Measurements from ENCODE around the gene FNTB. TPM values are rescaled to one million over a fixed set of nuclear protein-coding genes. Genes with fewer than 3 reads are reported as not detected.

FNTB gene
- total and polyA plus RNA-seq, 2 of the 8 experiments (the other 6 are each of a cell fraction or from before 2014, with no cell fraction given), result 16.0 to 20.7 TPM

DNA sequence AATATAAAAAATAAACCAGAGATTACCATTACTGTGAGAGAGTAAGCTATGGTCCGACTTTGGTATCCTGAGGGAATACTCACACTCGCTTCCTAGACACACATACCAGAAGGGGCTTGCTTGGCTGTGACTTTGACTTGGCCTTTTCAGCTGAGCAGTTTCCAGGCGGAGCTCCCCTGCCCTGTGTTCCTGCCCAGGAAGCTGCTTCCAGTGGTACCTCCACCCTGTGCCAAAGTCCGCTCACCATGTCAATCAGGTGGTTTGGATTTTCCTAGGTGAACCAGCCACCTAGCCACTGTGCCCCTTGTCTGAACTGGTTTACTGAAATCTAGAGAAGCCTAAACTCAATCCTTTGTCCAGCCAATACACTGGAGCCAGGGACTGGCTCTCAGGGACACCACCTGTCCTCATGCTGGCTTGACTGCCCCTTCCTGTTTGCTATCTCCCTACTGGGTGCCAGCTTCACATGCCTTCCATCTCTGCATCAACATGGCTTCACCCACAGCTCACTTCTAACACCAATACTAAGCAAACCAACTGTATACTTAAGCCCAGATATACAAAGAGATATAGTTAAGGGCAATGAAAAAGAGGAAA, 87.0 kb downstream of the FNTB start:
- Histone ChIP-seq H3K79me2 (ENCODE audit: control insufficient read depth in 1 of 2, insufficient read depth in 2 of 2, low read length in 2 of 2) (no peaks in the 10 kb centered on the region), H4K8ac (ENCODE audit: extremely low read depth, insufficient read depth, low read length) (no peak overlapping the region), H3K79me1 (ENCODE audit: low read depth, low read length) (peaks cover 6% of the 10 kb centered on the region; the same call in 1 of the 2 replicates), H2AK5ac (ENCODE audit: low read depth, low read length) (no peak overlapping the region), H2BK5ac (ENCODE audit: low read depth, low read length) (no peak overlapping the region), H3K4ac (replicated peaks; ENCODE audit: insufficient read length, low read depth, low read length) (no peak overlapping the region), H3K4me1 (replicated peaks in 1 of 4; ENCODE audit: control insufficient read depth in 3 of 4, insufficient read depth in 4 of 4, low read length in 3 of 4) (no peaks in the 10 kb centered on the region), H3K36me3 (ENCODE audit: control insufficient read depth in 2 of 4, insufficient read depth in 4 of 4, low read length in 3 of 4) (peaks cover 5 to 26% (median 17%) of the 10 kb centered on the region in 4 experiments; a peak in 7 of 8 replicates), H3K4me3 (ENCODE audit: extremely low read depth in 1 of 4, insufficient read depth in 2 of 4, low read depth in 3 of 4, low read length in 4 of 4) (no peak overlapping the region), H3K27me3 (replicated peaks in 1 of 4; ENCODE audit: control insufficient read depth in 3 of 4, extremely low read depth in 1 of 4, insufficient read depth in 3 of 4, low read length in 3 of 4) (no peaks in the 10 kb centered on the region), H2BK20ac (ENCODE audit: low read length) (no peak overlapping the region), H4K20me1 (replicated peaks in 1 of 2; ENCODE audit: control insufficient read depth in 1 of 2, insufficient read depth in 2 of 2, low read length in 2 of 2) (peaks cover 5 to 10% of the 10 kb centered on the region in 2 experiments), H3K9me3 (ENCODE audit: insufficient read depth in 2 of 2, low read depth in 1 of 2, low read length in 1 of 2) (no peaks in the 10 kb centered on the region), H3K18ac (ENCODE audit: extremely low read depth, low read length) (no peak overlapping the region), H4K5ac (ENCODE audit: insufficient read length, low read depth, low read length) (no peak overlapping the region), H3K9ac (replicated peaks in 1 of 4; ENCODE audit: extremely low read depth in 1 of 4, low read depth in 3 of 4, low read length in 3 of 4) (no peak overlapping the region), H3K56ac (replicated peaks; ENCODE audit: insufficient read length, low read depth, low read length) (no peak overlapping the region), H2BK15ac (ENCODE audit: low read length) (no peak overlapping the region), H2BK120ac (replicated peaks; ENCODE audit: low read depth, low read length) (no peak overlapping the region), H3K4me2 (ENCODE audit: insufficient read depth in 1 of 2, low read depth in 2 of 2, low read length in 2 of 2) (no peak overlapping the region), H3K23ac (ENCODE audit: insufficient read length) (no peak overlapping the region), H2AFZ (ENCODE audit: low read length) (no peak overlapping the region), H2BK12ac (ENCODE audit: low read depth, low read length) (no peak overlapping the region), H3K23me2 (ENCODE audit: low read depth, low read length) (no peaks in the 10 kb centered on the region), H4K91ac (replicated peaks; ENCODE audit: insufficient read length, low read length) (no peak overlapping the region), H3K14ac (ENCODE audit: insufficient read length) (no peak overlapping the region), H3K27ac (ENCODE audit: low read depth, low read length) (no peak overlapping the region)
- CTCF ChIA-PET (ENCODE audit: partially characterized antibody), result interaction anchor here (0.5 to 1.8 kb wide), 3 partner anchors 23 to 1286 kb away, joined by 3 to 4 read pairs (median 3); no protein-coding TSS in a partner anchor
- 96% methylated on average over 4 of the region's 4 CpGs; no CpG with 5 or more reads in 1 of the 2 experiments for WGBS, 2 experiments (ENCODE audit: extremely low coverage in 1 of 2, insufficient coverage in 1 of 2, insufficient read length in 1 of 2, insufficient replicate concordance in 2 of 2, low coverage in 1 of 2, low lambda C conversion rate in 2 of 2, missing lambda C conversion rate in 1 of 2)
- TF ChIP-seq, protein P1, sequence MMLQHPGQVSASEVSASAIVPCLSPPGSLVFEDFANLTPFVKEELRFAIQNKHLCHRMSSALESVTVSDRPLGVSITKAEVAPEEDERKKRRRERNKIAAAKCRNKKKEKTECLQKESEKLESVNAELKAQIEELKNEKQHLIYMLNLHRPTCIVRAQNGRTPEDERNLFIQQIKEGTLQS (IDR thresholded peaks at IDR 0.05; ENCODE audit: insufficient read depth, low read depth, low read length), result no peak
- no peak for TF ChIP-seq RXRA (IDR thresholded peaks at IDR 0.05; ENCODE audit: insufficient read depth, low read depth, low read length)
- no peak for TF ChIP-seq GABPA (IDR thresholded peaks at IDR 0.05; ENCODE audit: borderline replicate concordance, insufficient read depth, low read length)
- TF ChIP-seq KDM5A (IDR thresholded peaks at IDR 0.05; ENCODE audit: low read length), result no peak
- TF ChIP-seq RNF2 (IDR thresholded peaks at IDR 0.05; ENCODE audit: borderline replicate concordance, low read depth, low read length, missing control alignments, poor library complexity, severe bottlenecking), result no peak
- no peak for TF ChIP-seq RAD21 (IDR thresholded peaks at IDR 0.05 in 1 of 2, conservative IDR thresholded peaks at IDR 0.05 in 1 of 2; ENCODE audit: low read depth in 2 of 2, low read length in 2 of 2)
- TF ChIP-seq, protein P2, sequence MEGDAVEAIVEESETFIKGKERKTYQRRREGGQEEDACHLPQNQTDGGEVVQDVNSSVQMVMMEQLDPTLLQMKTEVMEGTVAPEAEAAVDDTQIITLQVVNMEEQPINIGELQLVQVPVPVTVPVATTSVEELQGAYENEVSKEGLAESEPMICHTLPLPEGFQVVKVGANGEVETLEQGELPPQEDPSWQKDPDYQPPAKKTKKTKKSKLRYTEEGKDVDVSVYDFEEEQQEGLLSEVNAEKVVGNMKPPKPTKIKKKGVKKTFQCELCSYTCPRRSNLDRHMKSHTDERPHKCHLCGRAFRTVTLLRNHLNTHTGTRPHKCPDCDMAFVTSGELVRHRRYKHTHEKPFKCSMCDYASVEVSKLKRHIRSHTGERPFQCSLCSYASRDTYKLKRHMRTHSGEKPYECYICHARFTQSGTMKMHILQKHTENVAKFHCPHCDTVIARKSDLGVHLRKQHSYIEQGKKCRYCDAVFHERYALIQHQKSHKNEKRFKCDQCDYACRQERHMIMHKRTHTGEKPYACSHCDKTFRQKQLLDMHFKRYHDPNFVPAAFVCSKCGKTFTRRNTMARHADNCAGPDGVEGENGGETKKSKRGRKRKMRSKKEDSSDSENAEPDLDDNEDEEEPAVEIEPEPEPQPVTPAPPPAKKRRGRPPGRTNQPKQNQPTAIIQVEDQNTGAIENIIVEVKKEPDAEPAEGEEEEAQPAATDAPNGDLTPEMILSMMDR (IDR thresholded peaks at IDR 0.05; ENCODE audit: control extremely low read depth in 1 of 3, insufficient read depth in 1 of 3, low read depth in 1 of 3, low read length in 3 of 3), result no peak
- POLR2A ChIA-PET (ENCODE audit: partially characterized antibody), result interaction anchor here (0.7 kb wide), 1 partner anchor 18 kb away, joined by 3 read pairs; no protein-coding TSS in a partner anchor
- DNase-seq (ENCODE audit: low read depth in 1 of 2, low spot score in 2 of 2) (no peak), FAIRE-seq (no peak)
